HG02623 (cell line): ENCODE results near the gene CIDEB.

Experiments
- ATAC-seq: cut with Tn5 transposase; IDR thresholded peaks from one replicate; pipeline ENCODE4 v1.9.1; 2021; ENCODE audit warnings: moderate library complexity; ENCODE audit not compliant: unreplicated experiment

CIDEB gene

GRCh38 chr14:24256960-24257359, 50.8 kb downstream of the CIDEB start:
- no peak for ATAC-seq

GRCh38 chr14:24255931-24256711, 51.7 kb downstream of the CIDEB start:
- no peak for ATAC-seq

GRCh38 chr14:24255438-24255837, 52.3 kb downstream of the CIDEB start:
- no peak for ATAC-seq
